Measurements from ENCODE around the gene AKAP8L.
A peak's percentile ranks its signal among the peaks of the same experiment; 100 is the strongest.
"Not testable (repeated sequence)": the region's sequence is repeated elsewhere in the genome, so short reads cannot be mapped to it uniquely, and the experiment has no call there.

The AKAP8L gene

DNA sequence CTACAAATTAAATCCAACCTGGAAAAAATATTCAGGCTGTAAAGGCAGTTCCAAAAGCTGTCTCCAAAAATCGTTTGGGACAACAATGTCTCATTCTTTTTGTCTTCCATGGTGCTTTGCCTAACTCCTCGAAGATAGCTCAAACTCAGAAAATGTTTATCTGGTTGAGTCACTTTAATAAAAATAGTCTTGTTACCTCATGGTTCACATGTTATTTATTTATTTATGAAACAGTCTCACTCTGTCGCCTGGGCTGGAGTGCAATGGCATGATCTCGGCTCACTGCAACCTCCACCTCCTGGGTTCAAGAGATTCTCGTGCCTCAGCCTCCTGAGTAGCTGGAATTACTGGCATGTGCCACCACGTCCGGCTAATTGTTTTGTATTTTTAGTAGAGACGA is 81.6 kb downstream of the AKAP8L start:
- peaks cover 22% of the 10 kb centered on the region for H3K4me1 Mint-ChIP-seq (ENCODE audit: low read depth)
- H3K27me3 Mint-ChIP-seq, result no peaks in the 10 kb centered on the region
- H3K9me3 Mint-ChIP-seq, result no peaks in the 10 kb centered on the region
- intact Hi-C loops (cut with micrococcal nuclease), result no loop called here
- no peak overlapping the region for H3K4me3 Mint-ChIP-seq
- peaks cover 37% of the 10 kb centered on the region for H3K36me3 Mint-ChIP-seq (ENCODE audit: low read depth)
- H3K27ac Mint-ChIP-seq, result no peak overlapping the region

DNA sequence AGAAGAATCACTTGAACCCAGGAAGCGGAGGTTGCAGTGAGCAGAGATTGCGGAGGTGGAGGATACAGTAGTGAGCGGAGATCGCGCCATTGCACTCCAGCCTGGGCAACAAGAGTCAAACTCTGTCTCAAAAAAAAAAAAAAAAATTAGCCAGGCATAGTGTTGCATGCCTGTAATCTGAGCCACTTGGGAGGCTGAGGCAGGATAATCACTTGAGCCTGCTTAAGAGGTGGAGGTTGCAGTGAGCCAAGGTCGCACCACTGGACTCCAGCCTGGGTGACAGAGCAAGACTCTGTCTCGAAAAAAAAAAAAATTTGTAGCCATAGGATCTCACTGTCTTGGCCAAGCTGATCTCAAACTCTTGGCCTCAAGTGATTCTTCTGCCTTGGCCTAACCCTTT is 82.8 kb downstream of the AKAP8L start:
- H3K9me3 Mint-ChIP-seq; H3K27ac Mint-ChIP-seq; H3K27me3 Mint-ChIP-seq; intact Hi-C loops (cut with micrococcal nuclease); H3K4me3 Mint-ChIP-seq: not testable (repeated sequence)
- H3K36me3 Mint-ChIP-seq (ENCODE audit: low read depth), result peaks cover 42% of the 10 kb centered on the region
- peaks cover 25% of the 10 kb centered on the region for H3K4me1 Mint-ChIP-seq (ENCODE audit: low read depth)

GRCh38 chr19:15332311-15332996 is 86.3 kb downstream of the AKAP8L start, which contains the start of gene BRD4:
BRD4 (minus strand) TSS chr19:15332539; CDS start chr19:15273099, 59,440 bp downstream.
- intact Hi-C loops (cut with micrococcal nuclease), result loop anchor here (5.0 kb wide), 1 partner anchor 45 kb away; the partner anchor contains the start of gene AKAP8
- Mint-ChIP-seq H3K4me3 (peak within 1 kb of the TSS; percentile 94), H3K27ac (peak within 1 kb of the TSS; percentile 91), H3K4me1 (ENCODE audit: low read depth) (peaks cover 54% of the 10 kb centered on the region), H3K9me3 (no peaks in the 10 kb centered on the region), H3K36me3 (ENCODE audit: low read depth) (peaks cover 43% of the 10 kb centered on the region), H3K27me3 (no peaks in the 10 kb centered on the region)

DNA sequence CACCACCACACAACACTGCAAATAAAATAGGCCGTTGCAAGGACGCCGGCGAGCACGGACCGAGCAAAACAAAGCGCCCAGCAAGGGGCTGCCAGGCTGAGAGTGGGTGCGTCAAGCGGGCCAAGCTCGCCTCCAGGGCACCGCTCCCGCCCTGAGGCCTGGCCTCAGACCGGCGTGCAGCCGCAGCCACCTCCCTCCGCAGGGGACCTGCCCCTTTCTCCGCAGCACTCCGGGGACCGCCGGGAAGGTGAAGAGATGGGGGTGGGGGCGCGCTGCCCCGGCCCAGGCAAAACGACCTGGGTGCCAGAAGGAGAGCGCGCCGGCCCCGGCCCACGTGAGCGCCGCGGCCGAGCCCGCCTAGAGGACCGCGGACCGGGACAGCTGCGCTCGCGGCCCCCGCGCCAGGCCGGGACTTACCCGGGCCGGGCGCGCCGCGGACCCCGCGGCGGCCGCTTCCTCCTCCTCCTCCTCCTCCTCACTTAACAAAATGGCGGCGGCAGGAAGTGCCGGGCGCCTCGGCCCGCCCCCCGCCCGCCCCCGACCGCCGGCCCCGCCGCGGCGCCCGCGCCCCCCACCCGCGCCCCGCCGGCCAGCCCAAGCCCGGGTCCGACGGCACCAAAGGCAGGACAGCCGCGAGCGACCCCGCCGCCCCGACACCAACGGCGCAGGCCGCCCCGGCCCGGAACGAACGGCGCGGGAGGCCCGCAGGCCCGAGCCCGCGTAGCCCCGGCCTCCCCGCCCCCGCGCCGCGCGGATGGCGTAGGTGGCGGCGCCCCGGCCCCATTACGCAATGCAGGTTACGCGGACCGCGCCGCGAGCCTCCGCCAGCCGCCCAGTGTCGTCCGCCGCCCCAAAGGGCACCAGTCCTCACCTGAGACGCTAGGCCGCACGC is 87.1 kb downstream of the AKAP8L start:
- Mint-ChIP-seq H3K4me3 (peak overlapping the region; percentile 87), H3K36me3 (ENCODE audit: low read depth) (peaks cover 40% of the 10 kb centered on the region), H3K4me1 (ENCODE audit: low read depth) (peaks cover 62% of the 10 kb centered on the region), H3K27ac (peak overlapping the region; percentile 91), H3K9me3 (no peaks in the 10 kb centered on the region), H3K27me3 (no peaks in the 10 kb centered on the region)
- intact Hi-C loops (cut with micrococcal nuclease), result loop anchor here (5.0 kb wide), 1 partner anchor 46 kb away; the partner anchor contains the start of gene AKAP8

DNA sequence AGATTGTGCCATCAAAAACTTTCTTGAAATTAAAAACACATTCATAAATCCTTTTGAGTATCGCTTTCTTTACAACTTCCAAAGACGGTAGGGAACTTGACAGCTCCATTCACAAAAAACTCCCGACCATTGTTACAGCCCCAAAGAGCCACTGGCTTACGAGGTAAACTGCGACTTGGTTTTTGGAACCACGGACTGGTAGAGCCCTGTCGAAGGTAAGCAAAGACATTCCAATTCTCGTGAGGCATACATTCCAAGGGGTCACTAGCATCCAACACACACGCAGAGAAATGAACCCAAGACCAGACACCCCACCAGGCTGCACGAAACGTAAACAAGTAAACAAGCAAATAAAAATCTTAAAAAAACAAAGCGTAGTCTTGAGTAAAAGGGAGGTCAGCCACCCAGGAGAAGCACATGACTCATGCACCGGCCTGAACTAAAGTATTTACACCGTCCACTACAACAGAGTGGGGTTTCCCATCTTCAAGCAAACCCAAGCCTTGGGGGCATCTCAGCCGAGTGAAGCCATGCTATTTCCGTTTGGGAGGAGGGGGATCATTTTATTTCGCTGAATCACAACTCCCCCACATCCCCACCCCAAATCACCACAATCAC is 87.9 kb downstream of the AKAP8L start:
- Mint-ChIP-seq H3K27me3 (no peaks in the 10 kb centered on the region), H3K4me1 (ENCODE audit: low read depth) (peaks cover 70% of the 10 kb centered on the region), H3K36me3 (ENCODE audit: low read depth) (peaks cover 34% of the 10 kb centered on the region), H3K9me3 (no peaks in the 10 kb centered on the region), H3K27ac (peak overlapping the region; percentile 86), H3K4me3 (peak overlapping the region; percentile 87)
- intact Hi-C loops (cut with micrococcal nuclease), result loop anchor here (5.0 kb wide), 1 partner anchor 46 kb away; the partner anchor contains the start of gene AKAP8
